CD4-positive, alpha-beta memory T cell (primary cell): ENCODE results near the gene ANGEL2. TPM values are rescaled to one million over a fixed set of nuclear protein-coding genes. Genes with fewer than 3 reads are reported as not detected.
A peak's percentile ranks its signal among the peaks of the same experiment; 100 is the strongest.

ENCODE experiments used
- CTCF ChIA-PET: fragments of 350-600 bp; sonication (Branson Sonifier 250); formaldehyde crosslinking; loops from one replicate; lab custom pipeline; 2021; ENCODE audit warnings: inconsistent platforms; ENCODE audit not compliant: partially characterized antibody; lab: Charles Lee
- POLR2A ChIA-PET: fragments of 350-600 bp; sonication (Branson Sonifier 250); formaldehyde crosslinking; loops from one replicate; lab custom pipeline; 2021; ENCODE audit not compliant: partially characterized antibody; lab: Charles Lee
- DNase-seq, 5 donors: peaks; one replicate each; pipeline versions ENCODE4 v3.0.0 to v3.0.0-alpha.2; 2020 to 2022; ENCODE audit warnings: mixed read lengths in 1 of 5
- H3K27ac ChIP-seq: one replicate; pipeline ENCODE4 v1.7.0; 2013; ENCODE audit warnings: low read depth, low read length
- H3K27me3 ChIP-seq: 2 replicates; pipeline ENCODE4 v1.7.0; 2013; ENCODE audit warnings: mild to moderate bottlenecking, low read length, moderate library complexity; ENCODE audit not compliant: insufficient read depth
- H3K36me3 ChIP-seq: 2 replicates; pipeline ENCODE4 v1.7.0; 2013; ENCODE audit warnings: mild to moderate bottlenecking, low read length, moderate library complexity; ENCODE audit not compliant: insufficient read depth
- H3K4me1 ChIP-seq: 2 replicates; pipeline ENCODE4 v1.7.0; 2013; ENCODE audit warnings: mild to moderate bottlenecking, low read length, moderate library complexity; ENCODE audit not compliant: insufficient read depth
- H3K4me3 ChIP-seq, 2 donors: one replicate each; pipeline ENCODE4 v1.7.0; 2013; ENCODE audit warnings: low read length in 2 of 2, mild to moderate bottlenecking in 1 of 2
- H3K9me3 ChIP-seq, 2 donors: one replicate each; pipeline ENCODE4 v1.7.0; 2013; ENCODE audit warnings: low read length in 2 of 2, control low read depth in 1 of 2; ENCODE audit not compliant: control insufficient read depth in 1 of 2
- H3K27ac Mint-ChIP-seq, 7 donors: one replicate each; pipeline ENCODE4 v1.8.0; 2020 to 2021; ENCODE audit warnings: mixed read lengths in 7 of 7, mild to moderate bottlenecking in 6 of 7, inconsistent platforms in 3 of 7, moderate library complexity in 3 of 7
- H3K27me3 Mint-ChIP-seq, 2 donors: one replicate each; pipeline ENCODE4 v1.8.0; 2020 to 2021; ENCODE audit warnings: mixed read lengths in 2 of 2
- H3K36me3 Mint-ChIP-seq, 2 donors: one replicate each; pipeline ENCODE4 v1.8.0; 2020 to 2021; ENCODE audit warnings: mixed read lengths in 2 of 2, inconsistent platforms in 1 of 2, mild to moderate bottlenecking in 1 of 2
- H3K4me1 Mint-ChIP-seq, 4 donors: one replicate each; pipeline ENCODE4 v1.8.0; 2020 to 2021; ENCODE audit warnings: mixed read lengths in 4 of 4, mild to moderate bottlenecking in 1 of 4
- H3K4me3 Mint-ChIP-seq, 8 donors: one replicate each; pipeline ENCODE4 v1.8.0; 2020 to 2021; ENCODE audit warnings: mixed read lengths in 8 of 8, mild to moderate bottlenecking in 7 of 8, moderate library complexity in 6 of 8, inconsistent platforms in 3 of 8
- H3K9me3 Mint-ChIP-seq, 8 donors: one replicate each; pipeline ENCODE4 v1.8.0; 2020 to 2021; ENCODE audit warnings: mixed read lengths in 8 of 8, mild to moderate bottlenecking in 5 of 8, inconsistent platforms in 3 of 8, moderate library complexity in 1 of 8
- intact Hi-C: fragments of 100-400 bp; cut with micrococcal nuclease; formaldehyde crosslinking; loops from one replicate; pipeline ENCODE4 v1.15.1; 2023
- polyA plus RNA-seq, 2 donors: library from polyadenylated mRNA; unstranded; fragments of 300-500 nt; fragmentation: Illumina TruSeq; gene quantifications; one replicate each; pipeline ENCODE4 v1.2.3, GENCODE V29; 2021
- total RNA-seq, 2 experiments: library from RNA; stranded (reverse); gene quantifications; one replicate each; pipeline ENCODE4 v1.2.3, GENCODE V29; 2021

Gene ANGEL2
- total and polyA plus RNA-seq, 4 experiments from 2014 or later: 22.3 to 81.4 (median 53.1) TPM

GRCh38 chr1:212975111-212975918, 40.4 kb downstream of the ANGEL2 start:
- peaks cover 9 to 20% of the 10 kb centered on the region in 2 donors for H3K27me3 Mint-ChIP-seq

GRCh38 chr1:212974711-212975110, 41.0 kb downstream of the ANGEL2 start:
- H3K4me3 Mint-ChIP-seq: no peak overlapping the region
- POLR2A ChIA-PET: no interaction called here

More at GRCh38 chr1:212975111-212975918, 40.4 kb downstream of the ANGEL2 start:
- Histone ChIP-seq H3K36me3 (no peaks in the 10 kb centered on the region), H3K9me3 (no peaks in the 10 kb centered on the region), H3K4me3 (no peak overlapping the region), H3K27ac (no peak overlapping the region), H3K27me3 (no peaks in the 10 kb centered on the region), H3K4me1 (peaks cover 9% of the 10 kb centered on the region)
- ChIA-PET CTCF (no interaction called here), POLR2A (no interaction called here)
- Mint-ChIP-seq H3K9me3 (no peaks in the 10 kb centered on the region), H3K36me3 (no peaks in the 10 kb centered on the region), H3K4me1 (peaks cover 0 to 28% (median 5%) of the 10 kb centered on the region in 4 donors), H3K4me3 (no peak overlapping the region), H3K27ac (peak overlapping the region in 1 of 7 donors; percentile 0)
- intact Hi-C loops: no loop called here
- no peak for DNase-seq

GRCh38 chr1:212973899-212974298, 41.8 kb downstream of the ANGEL2 start:
- Histone ChIP-seq H3K9me3 (no peaks in the 10 kb centered on the region), H3K27ac (no peak overlapping the region), H3K27me3 (no peaks in the 10 kb centered on the region), H3K4me3 (no peak overlapping the region), H3K4me1 (peaks cover 9% of the 10 kb centered on the region), H3K36me3 (no peaks in the 10 kb centered on the region)
- ChIA-PET CTCF (no interaction called here), POLR2A (no interaction called here)
- intact Hi-C loops: no loop called here
- peaks cover 0 to 19% (median 1%) of the 10 kb centered on the region in 4 donors for H3K4me1 Mint-ChIP-seq
- no peaks in the 10 kb centered on the region for H3K36me3 Mint-ChIP-seq
- H3K9me3 Mint-ChIP-seq: no peaks in the 10 kb centered on the region
- H3K27me3 Mint-ChIP-seq: peaks cover 7 to 23% of the 10 kb centered on the region in 2 donors
- H3K27ac Mint-ChIP-seq: no peak overlapping the region
- H3K4me3 Mint-ChIP-seq: no peak overlapping the region
- DNase-seq: no peak

More at GRCh38 chr1:212974711-212975110, 41.0 kb downstream of the ANGEL2 start:
- Histone ChIP-seq H3K4me1 (peaks cover 9% of the 10 kb centered on the region), H3K9me3 (no peaks in the 10 kb centered on the region), H3K36me3 (no peaks in the 10 kb centered on the region), H3K27me3 (no peaks in the 10 kb centered on the region), H3K4me3 (no peak overlapping the region), H3K27ac (no peak overlapping the region)
- Mint-ChIP-seq H3K36me3 (no peaks in the 10 kb centered on the region), H3K27me3 (peaks cover 9 to 23% of the 10 kb centered on the region in 2 donors), H3K27ac (no peak overlapping the region), H3K9me3 (no peaks in the 10 kb centered on the region), H3K4me1 (peaks cover 0 to 26% (median 4%) of the 10 kb centered on the region in 4 donors)
- CTCF ChIA-PET: no interaction called here
- no peak for DNase-seq
- intact Hi-C loops: no loop called here

- no peak overlapping the region for H3K27ac Mint-ChIP-seq
- Histone ChIP-seq H3K4me1 (peaks cover 9% of the 10 kb centered on the region), H3K27me3 (no peaks in the 10 kb centered on the region), H3K4me3 (no peak overlapping the region), H3K36me3 (no peaks in the 10 kb centered on the region), H3K9me3 (no peaks in the 10 kb centered on the region), H3K27ac (no peak overlapping the region)
- CTCF ChIA-PET: no interaction called here
- H3K4me3 Mint-ChIP-seq: no peak overlapping the region
- H3K36me3 Mint-ChIP-seq: no peaks in the 10 kb centered on the region
- POLR2A ChIA-PET: no interaction called here
- no peak for DNase-seq
- H3K27me3 Mint-ChIP-seq: peaks cover 2 to 19% of the 10 kb centered on the region in 2 donors
- intact Hi-C loops: no loop called here
- H3K9me3 Mint-ChIP-seq: no peaks in the 10 kb centered on the region
- H3K4me1 Mint-ChIP-seq: peaks cover 0 to 15% (median 0%) of the 10 kb centered on the region in 4 donors
Observed at GRCh38 chr1:212973426-212973825, 42.2 kb downstream of the ANGEL2 start.

GRCh38 chr1:212971312-212971711, 44.4 kb downstream of the ANGEL2 start:
- DNase-seq: no peak
- Mint-ChIP-seq H3K36me3 (no peaks in the 10 kb centered on the region), H3K9me3 (peaks cover 0 to 2% (median 0%) of the 10 kb centered on the region in 8 donors), H3K27me3 (peaks cover 6 to 25% of the 10 kb centered on the region in 2 donors), H3K4me1 (peaks cover 0 to 5% (median under 1%) of the 10 kb centered on the region in 4 donors), H3K4me3 (no peak overlapping the region), H3K27ac (no peak overlapping the region)
- ChIA-PET POLR2A (no interaction called here), CTCF (interaction anchor here (1.9 kb wide), 1 partner anchor 25 kb away, joined by 6 read pairs; no protein-coding TSS in a partner anchor)
- Histone ChIP-seq H3K36me3 (no peaks in the 10 kb centered on the region), H3K27ac (no peak overlapping the region), H3K4me3 (no peak overlapping the region), H3K27me3 (no peaks in the 10 kb centered on the region), H3K9me3 (no peaks in the 10 kb centered on the region), H3K4me1 (no peaks in the 10 kb centered on the region)
- intact Hi-C loops: no loop called here

- Histone ChIP-seq H3K27ac (no peak overlapping the region), H3K4me3 (no peak overlapping the region), H3K9me3 (no peaks in the 10 kb centered on the region), H3K36me3 (no peaks in the 10 kb centered on the region), H3K27me3 (no peaks in the 10 kb centered on the region), H3K4me1 (no peaks in the 10 kb centered on the region)
- Mint-ChIP-seq H3K9me3 (peaks cover 0 to 2% (median 0%) of the 10 kb centered on the region in 8 donors), H3K27ac (no peak overlapping the region), H3K36me3 (no peaks in the 10 kb centered on the region), H3K4me1 (peaks cover 0 to 2% (median 0%) of the 10 kb centered on the region in 4 donors), H3K27me3 (peaks cover 8 to 22% of the 10 kb centered on the region in 2 donors), H3K4me3 (no peak overlapping the region)
- intact Hi-C loops: no loop called here
- DNase-seq: no peak
- CTCF ChIA-PET: no interaction called here
- POLR2A ChIA-PET: no interaction called here
Observed at GRCh38 chr1:212970085-212970484, 45.6 kb downstream of the ANGEL2 start.

GRCh38 chr1:212968368-212968863, 47.3 kb downstream of the ANGEL2 start:
- Mint-ChIP-seq H3K27ac (peak overlapping the region in 1 of 7 donors; percentile 1), H3K4me1 (peaks cover 0 to 2% (median 0%) of the 10 kb centered on the region in 4 donors), H3K9me3 (peaks cover 0 to 2% (median 0%) of the 10 kb centered on the region in 8 donors), H3K36me3 (no peaks in the 10 kb centered on the region), H3K27me3 (peaks cover 9 to 21% of the 10 kb centered on the region in 2 donors), H3K4me3 (no peak overlapping the region)
- no peak for DNase-seq
- Histone ChIP-seq H3K9me3 (no peaks in the 10 kb centered on the region), H3K4me3 (no peak overlapping the region), H3K27ac (no peak overlapping the region), H3K27me3 (no peaks in the 10 kb centered on the region), H3K4me1 (no peaks in the 10 kb centered on the region), H3K36me3 (no peaks in the 10 kb centered on the region)
- ChIA-PET CTCF (interaction anchor here (0.8 kb wide), 1 partner anchor 11 kb away, joined by 3 read pairs; no protein-coding TSS in a partner anchor), POLR2A (interaction anchor here (1.1 kb wide), 1 partner anchor 110 kb away, joined by 3 read pairs; the partner anchor contains the start of gene FLVCR1)
- intact Hi-C loops: no loop called here
